Measurements from ENCODE around the gene F10. TPM values are rescaled to one million over a fixed set of nuclear protein-coding genes. Genes with fewer than 3 reads are reported as not detected.

Gene F10
- total and polyA plus RNA-seq, 9 of the 15 experiments (the other 6 are each of a cell fraction or from before 2014, with no cell fraction given) = 0.04 to 0.09 (median 0.07) TPM; not detected in 5

- intact Hi-C loops (cut with micrococcal nuclease) = no loop called here
Observed at GRCh38 chr13:113150550-113151365, 28.2 kb downstream of the F10 start.

More at GRCh38 chr13:113150550-113151365, 28.2 kb downstream of the F10 start:
- H4K20me1 ChIP-seq (replicated peaks; ENCODE audit: control insufficient read depth, insufficient read depth, low read length) = no peaks in the 10 kb centered on the region
- ATAC-seq (no peak), DNase-seq (ENCODE audit: extremely low read depth in 1 of 4, low spot score in 3 of 4) (no peak), FAIRE-seq (no peak)
- in situ Hi-C loops (cut with MboI) = no loop called here
- H2AFZ ChIP-seq (ENCODE audit: low read depth, low read length) = no peak overlapping the region
- TF ChIP-seq CREBBP (IDR thresholded peaks at IDR 0.05; ENCODE audit: low read depth, low read length) (no peak), LEF1 (IDR thresholded peaks at IDR 0.05) (no peak), ZFP1 (CRISPR knock-in tag; IDR thresholded peaks at IDR 0.05) (no peak), PPARD (CRISPR knock-in tag; IDR thresholded peaks at IDR 0.05) (no peak), SRSF1 (IDR thresholded peaks at IDR 0.05; ENCODE audit: low read depth, low read length) (no peak), ZNF197 (CRISPR knock-in tag; IDR thresholded peaks at IDR 0.05; ENCODE audit: low read depth) (no peak), MIER1 (IDR thresholded peaks at IDR 0.05; ENCODE audit: low read depth) (no peak), TCF3 (CRISPR knock-in tag; IDR thresholded peaks at IDR 0.05) (no peak), ZNF398 (CRISPR knock-in tag; IDR thresholded peaks at IDR 0.05) (no peak), ZKSCAN8 (CRISPR knock-in tag; IDR thresholded peaks at IDR 0.05) (no peak), SAFB2 (IDR thresholded peaks at IDR 0.05; ENCODE audit: borderline replicate concordance, low read depth, low read length, severe bottlenecking) (no peak), ZNF511 (CRISPR knock-in tag; IDR thresholded peaks at IDR 0.05) (no peak), MTA1 (IDR thresholded peaks at IDR 0.05; ENCODE audit: borderline replicate concordance) (no peak), SREBF2 (CRISPR knock-in tag; IDR thresholded peaks at IDR 0.05) (no peak), STAT5B (CRISPR knock-in tag; IDR thresholded peaks at IDR 0.05) (no peak), ID3 (CRISPR knock-in tag; IDR thresholded peaks at IDR 0.05) (no peak), ID3 (tag; IDR thresholded peaks at IDR 0.05) (no peak), EP300 (IDR thresholded peaks at IDR 0.05; ENCODE audit: low read length) (no peak)
- BruUV-seq (replicated peaks) = no TSS peak
- H3K27me3 ChIP-seq (ENCODE audit: control insufficient read depth in 2 of 2, insufficient read depth in 2 of 2, low read length in 2 of 2) = peaks cover 8 to 24% of the 10 kb centered on the region in 2 experiments; a peak in 4 of 5 replicates
- ChIA-PET CTCF (ENCODE audit: low intra/inter-chr PET ratio) (no interaction called here), POLR2A (interaction anchor here (0.9 kb wide), 1 partner anchor 58 kb away, joined by 4 read pairs; the partner anchor contains the start of genes CUL4A and PCID2)
- peaks cover 16 to 25% of the 10 kb centered on the region in 2 experiments; a peak in 4 of 5 replicates for H3K4me1 ChIP-seq (replicated peaks in 1 of 2; ENCODE audit: control insufficient read depth in 2 of 2, insufficient read depth in 2 of 2, low read length in 2 of 2)
- 54% methylated on average over 11 of the region's 31 CpGs for WGBS (ENCODE audit: insufficient coverage, low coverage, missing lambda C conversion rate)
- no peaks in the 10 kb centered on the region for H3K9me3 ChIP-seq (replicated peaks; ENCODE audit: control insufficient read depth, insufficient read depth, low read depth, low read length)
- no peaks in the 10 kb centered on the region for H3K36me3 ChIP-seq (ENCODE audit: control insufficient read depth, insufficient read depth, low read length)
- no peak overlapping the region for H3K27ac ChIP-seq (ENCODE audit: extremely low read depth, low read depth, low read length)
- no peaks in the 10 kb centered on the region for H3K79me2 ChIP-seq (ENCODE audit: control insufficient read depth, insufficient read depth, low read length)
- H3K4me2 ChIP-seq (ENCODE audit: insufficient read depth, low read length) = no peak overlapping the region
- H3K9me1 ChIP-seq (ENCODE audit: control insufficient read depth, insufficient read depth, low read length) = no peaks in the 10 kb centered on the region
- H3K4me3 ChIP-seq = no peak overlapping the region
- H3K9ac ChIP-seq (ENCODE audit: insufficient read depth in 1 of 2, low read depth in 2 of 2, low read length in 2 of 2) = no peak overlapping the region

All from K562 (cell line).